Kidney epithelial cell (primary cell): ENCODE results near the gene ALOX15B. TPM values are rescaled to one million over a fixed set of nuclear protein-coding genes. Genes with fewer than 3 reads are reported as not detected.

Experiments used
- DNase-seq: peaks from one replicate; pipeline ENCODE4 v3.0.0-alpha.2; 2010; ENCODE audit warnings: low read depth
- H3K27me3 ChIP-seq: 2 replicates; pipeline ENCODE4 v1.6.0; 2011; ENCODE audit warnings: low read length; ENCODE audit not compliant: control insufficient read depth, insufficient read depth
- H3K36me3 ChIP-seq: 2 replicates; pipeline ENCODE4 v1.5.1; 2011; ENCODE audit warnings: low read length; ENCODE audit not compliant: control insufficient read depth, insufficient read depth
- H3K4me3 ChIP-seq: 2 replicates; pipeline ENCODE4 v1.5.1; 2011; ENCODE audit warnings: low read depth, mild to moderate bottlenecking, control low read depth, low read length
- total RNA-seq: library from RNA; depleted of rRNA; stranded (reverse); fragments of >200 nt; gene quantifications from 2 replicates; pipeline ENCODE4 v1.2.3, GENCODE V29; 2015
- TF ChIP-seq, protein P1 (sequence below): IDR thresholded peaks from 2 replicates; pipeline ENCODE4 v1.5.1; 2011; ENCODE audit warnings: mild to moderate bottlenecking, moderate library complexity, low read length, control low read depth, inconsistent platforms; ENCODE audit not compliant: insufficient read depth, poor library complexity, severe bottlenecking

ALOX15B gene
- total RNA-seq, 1 donor from 2014 or later: 0.29 TPM

DNA sequence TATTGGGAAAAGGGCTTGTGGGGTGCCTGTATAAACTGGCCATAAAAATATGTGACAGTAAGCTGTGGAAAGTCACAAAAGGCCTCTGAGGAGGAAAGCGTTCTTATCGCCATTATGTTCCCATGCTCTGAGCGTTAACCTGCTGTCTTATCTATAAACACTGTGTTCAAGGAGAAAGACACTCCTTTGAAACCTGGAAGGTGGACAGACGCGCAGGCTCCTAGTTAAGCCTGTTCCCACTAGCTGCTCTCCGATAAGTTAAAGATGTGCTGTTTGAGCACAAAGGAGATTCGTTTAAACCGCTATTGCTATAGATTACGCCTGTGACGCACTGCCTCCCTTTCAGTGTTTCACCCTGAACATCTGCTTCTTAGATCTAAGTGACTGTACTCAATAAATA lies 43.4 kb downstream of the ALOX15B start:
- H3K36me3 ChIP-seq: no peaks in the 10 kb centered on the region
- DNase-seq: no peak
- peaks cover 38% of the 10 kb centered on the region for H3K27me3 ChIP-seq
- no peak overlapping the region for H3K4me3 ChIP-seq
- TF ChIP-seq, protein P1, sequence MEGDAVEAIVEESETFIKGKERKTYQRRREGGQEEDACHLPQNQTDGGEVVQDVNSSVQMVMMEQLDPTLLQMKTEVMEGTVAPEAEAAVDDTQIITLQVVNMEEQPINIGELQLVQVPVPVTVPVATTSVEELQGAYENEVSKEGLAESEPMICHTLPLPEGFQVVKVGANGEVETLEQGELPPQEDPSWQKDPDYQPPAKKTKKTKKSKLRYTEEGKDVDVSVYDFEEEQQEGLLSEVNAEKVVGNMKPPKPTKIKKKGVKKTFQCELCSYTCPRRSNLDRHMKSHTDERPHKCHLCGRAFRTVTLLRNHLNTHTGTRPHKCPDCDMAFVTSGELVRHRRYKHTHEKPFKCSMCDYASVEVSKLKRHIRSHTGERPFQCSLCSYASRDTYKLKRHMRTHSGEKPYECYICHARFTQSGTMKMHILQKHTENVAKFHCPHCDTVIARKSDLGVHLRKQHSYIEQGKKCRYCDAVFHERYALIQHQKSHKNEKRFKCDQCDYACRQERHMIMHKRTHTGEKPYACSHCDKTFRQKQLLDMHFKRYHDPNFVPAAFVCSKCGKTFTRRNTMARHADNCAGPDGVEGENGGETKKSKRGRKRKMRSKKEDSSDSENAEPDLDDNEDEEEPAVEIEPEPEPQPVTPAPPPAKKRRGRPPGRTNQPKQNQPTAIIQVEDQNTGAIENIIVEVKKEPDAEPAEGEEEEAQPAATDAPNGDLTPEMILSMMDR: no peak

DNA sequence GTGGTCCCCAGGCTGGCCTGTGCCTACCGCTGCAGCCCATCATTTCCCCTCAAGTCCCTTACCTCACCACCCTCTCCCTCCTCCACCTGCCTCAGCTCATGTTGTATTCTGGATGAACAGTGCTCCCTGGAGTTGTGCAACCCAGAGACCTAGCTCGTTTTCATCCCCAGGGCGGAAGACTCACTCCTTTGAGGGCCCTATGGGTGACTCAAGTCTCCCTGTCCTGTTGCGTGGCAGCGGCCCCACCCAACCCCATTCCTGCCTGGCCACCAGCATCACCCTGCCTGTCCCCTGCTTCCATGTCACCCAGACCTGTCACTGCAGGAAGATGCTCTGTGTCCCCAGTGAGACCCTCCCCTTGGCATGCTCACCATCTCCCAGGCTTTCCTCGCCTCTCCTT lies 45.4 kb downstream of the ALOX15B start:
- H3K36me3 ChIP-seq: no peaks in the 10 kb centered on the region
- peaks cover 33% of the 10 kb centered on the region for H3K27me3 ChIP-seq
- DNase-seq: no peak
- TF ChIP-seq, protein P1: no peak
- no peak overlapping the region for H3K4me3 ChIP-seq

DNA sequence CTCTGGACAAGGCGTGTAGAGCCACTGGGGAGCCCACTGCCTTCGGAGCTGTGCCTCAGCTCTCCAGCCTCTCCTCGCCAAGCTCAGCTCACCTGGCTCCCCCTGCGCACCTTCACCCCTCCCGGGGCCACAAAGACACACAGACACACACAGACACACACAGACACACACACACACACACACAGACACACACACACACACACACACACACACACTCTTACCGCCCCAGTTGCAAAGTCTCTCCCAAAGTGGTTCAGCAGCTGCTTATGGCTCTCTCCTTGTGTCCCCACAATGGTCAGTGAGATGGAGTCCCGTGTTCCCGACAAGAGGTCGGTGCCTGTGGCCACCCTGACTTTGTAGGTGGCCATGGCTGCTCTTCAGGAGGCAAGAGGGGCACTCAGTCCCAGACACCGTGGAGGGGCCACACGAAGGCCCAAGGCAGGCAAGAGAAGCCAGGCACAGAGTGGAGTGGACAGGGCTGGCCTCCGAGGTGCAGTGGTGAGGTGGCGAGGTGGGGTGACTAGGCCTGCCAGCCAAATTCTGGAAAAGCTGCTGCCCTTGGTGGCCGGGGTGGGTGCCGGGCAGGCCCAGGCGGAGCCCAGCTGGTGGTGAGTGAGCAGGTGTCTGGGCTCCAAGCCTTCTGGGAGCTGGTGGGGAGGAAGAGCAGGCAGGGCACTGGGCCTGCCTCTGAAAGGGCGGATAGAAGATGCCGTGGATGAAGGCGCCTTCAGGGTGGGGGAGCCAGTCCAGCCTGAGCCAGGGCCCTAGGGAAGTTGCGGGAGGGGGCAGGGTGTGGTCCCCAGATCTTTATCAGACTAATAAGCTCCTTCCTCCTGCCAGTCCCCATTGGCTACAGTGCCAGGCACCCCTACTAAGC lies 48.5 kb downstream of the ALOX15B start, which contains the start of gene ALOX12B:
Gene ALOX12B, minus strand, starts transcription at position 642 of the 877 bp plus-strand sequence. Its CDS starts 274 bp downstream, at position 368.
- Histone ChIP-seq H3K36me3 (no peaks in the 10 kb centered on the region), H3K27me3 (peaks cover 26% of the 10 kb centered on the region), H3K4me3 (no peak within 1 kb of the TSS)
- no peak for DNase-seq
- TF ChIP-seq, protein P1: no peak

DNA sequence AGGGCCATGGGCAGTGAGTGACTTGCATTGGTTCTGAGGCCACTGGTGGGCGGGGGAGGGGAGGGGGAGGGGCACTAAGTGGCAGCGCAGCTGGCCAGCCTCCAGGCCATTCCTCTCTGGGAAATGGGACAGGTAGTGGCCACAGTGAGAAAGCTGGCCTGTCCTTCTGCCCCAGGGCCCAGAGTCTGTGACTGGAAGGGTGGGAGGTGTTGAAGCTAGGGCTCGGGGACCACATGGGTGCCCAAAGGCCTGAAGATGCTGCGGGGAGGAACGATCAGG lies 49.0 kb downstream of the ALOX15B start:
- Histone ChIP-seq H3K36me3 (no peaks in the 10 kb centered on the region), H3K27me3 (peaks cover 27% of the 10 kb centered on the region), H3K4me3 (no peak overlapping the region)
- DNase-seq: no peak
- TF ChIP-seq, protein P1: no peak

DNA sequence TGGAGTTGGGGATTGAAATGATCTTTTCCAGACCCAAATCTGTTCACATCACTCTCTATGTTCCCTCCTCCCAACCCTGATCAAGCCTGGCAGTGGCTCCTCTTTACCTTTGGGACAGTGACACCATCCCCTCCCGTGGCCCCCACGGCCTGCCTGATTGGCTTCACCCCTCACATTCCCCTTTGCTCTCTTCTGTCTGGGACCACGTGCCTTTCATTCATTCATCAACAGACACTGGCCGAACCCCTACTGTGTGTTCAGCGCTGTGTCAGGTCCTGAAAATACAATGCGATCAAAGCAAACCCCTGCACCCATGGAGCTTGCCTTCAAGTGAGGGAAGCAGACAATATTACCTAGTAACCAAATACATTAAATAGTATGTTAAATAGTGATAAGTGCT lies 50.9 kb downstream of the ALOX15B start:
- H3K27me3 ChIP-seq: peaks cover 29% of the 10 kb centered on the region
- H3K36me3 ChIP-seq: no peaks in the 10 kb centered on the region
- no peak overlapping the region for H3K4me3 ChIP-seq
- DNase-seq: no peak
- TF ChIP-seq, protein P1: no peak

DNA sequence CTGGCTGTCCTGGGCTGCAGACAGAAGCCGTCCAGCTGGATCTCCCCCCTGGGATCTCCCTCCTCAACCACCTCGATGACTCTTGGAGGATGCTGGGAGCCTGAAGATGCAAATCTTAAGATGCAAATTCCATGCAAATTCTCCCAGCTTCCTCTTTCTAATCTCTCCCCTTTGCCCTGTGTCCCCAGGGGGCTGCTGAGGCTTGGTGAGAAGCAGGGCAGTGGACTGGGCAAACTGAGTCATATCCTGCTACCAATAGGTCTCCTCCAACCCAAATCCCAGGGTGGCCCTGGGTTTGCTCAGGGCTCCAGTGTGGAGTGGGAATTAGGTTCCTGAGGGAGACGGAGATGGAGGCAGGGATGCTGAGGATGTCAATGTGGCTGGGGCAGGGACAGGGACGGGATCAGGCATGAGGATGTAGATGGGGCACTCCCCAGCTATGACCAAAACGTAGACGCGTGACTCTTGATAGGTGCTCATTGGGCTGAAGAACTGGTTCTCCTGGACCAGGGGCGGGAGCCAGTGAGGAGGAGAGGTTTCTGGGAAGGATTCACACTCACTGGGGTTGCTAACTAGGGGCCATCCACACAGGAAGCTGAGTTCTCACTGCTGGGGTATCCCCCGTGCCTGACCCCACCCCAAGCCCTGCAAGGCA lies 52.3 kb downstream of the ALOX15B start:
- Histone ChIP-seq H3K36me3 (no peaks in the 10 kb centered on the region), H3K27me3 (peaks cover 25% of the 10 kb centered on the region), H3K4me3 (no peak overlapping the region)
- no peak for DNase-seq
- TF ChIP-seq, protein P1: no peak
